Measurements from ENCODE around the gene MAML1. TPM values are rescaled to one million over a fixed set of nuclear protein-coding genes. Genes with fewer than 3 reads are reported as not detected.

Gene MAML1
- total RNA-seq, 1 experiment from 2014 or later: 42.2 TPM

GRCh38 chr5:179812997-179813607 lies 80.5 kb downstream of the MAML1 start (continued):
- TF ChIP-seq E2F5 (CRISPR knock-in tag; IDR thresholded peaks at IDR 0.05) (no peak), ZNF263 (CRISPR knock-in tag; IDR thresholded peaks at IDR 0.05; ENCODE audit: low read depth) (no peak), ATF1 (CRISPR knock-in tag; IDR thresholded peaks at IDR 0.05) (no peak), FOXP4 (CRISPR knock-in tag; IDR thresholded peaks at IDR 0.05) (no peak)

- ATAC-seq: no peak
- Mint-ChIP-seq H3K9me3 (no peaks in the 10 kb centered on the region), H3K36me3 (peaks cover 14% of the 10 kb centered on the region), H3K4me1 (peaks cover 34% of the 10 kb centered on the region), H3K27me3 (ENCODE audit: low read depth) (peaks cover 22% of the 10 kb centered on the region), H3K4me3 (no peak overlapping the region; the same call in 1 of the 2 replicates), H3K27ac (peak overlapping the region; percentile 67)
- CTCF ChIA-PET: interaction anchor here (0.9 to 1.1 kb wide), 3 partner anchors 11 to 161 kb away, joined by 3 read pairs; no protein-coding TSS in a partner anchor
- TF ChIP-seq ZNF281 (CRISPR knock-in tag; IDR thresholded peaks at IDR 0.05): no peak
- TF ChIP-seq PRDM15 (CRISPR knock-in tag; IDR thresholded peaks at IDR 0.05): peak; percentile 91
- no peak for TF ChIP-seq GRHL2 (CRISPR knock-in tag; IDR thresholded peaks at IDR 0.05; ENCODE audit: insufficient replicate concordance, severe bottlenecking)
- POLR2A ChIA-PET: interaction anchor here (0.6 kb wide), 1 partner anchor 711 kb away, joined by 3 read pairs; no protein-coding TSS in a partner anchor
- no peak for DNase-seq (ENCODE audit: low spot score)
Measured at GRCh38 chr5:179814090-179814489, 81.5 kb downstream of the MAML1 start.

- no peaks in the 10 kb centered on the region for H3K9me3 Mint-ChIP-seq
- DNase-seq (ENCODE audit: low spot score): no peak
- ATAC-seq: no peak
- peaks cover 43% of the 10 kb centered on the region for H3K4me1 Mint-ChIP-seq
- CTCF ChIA-PET: interaction anchor here (0.5 to 1.9 kb wide), 2 partner anchors 10 to 14 kb away, joined by 3 to 8 read pairs; no protein-coding TSS in a partner anchor
- no peak overlapping the region for H3K27ac Mint-ChIP-seq
- POLR2A ChIA-PET: interaction anchor here (0.7 to 1.0 kb wide), 2 partner anchors 9 to 14 kb away, joined by 3 read pairs; no protein-coding TSS in a partner anchor
- peaks cover 22% of the 10 kb centered on the region for H3K27me3 Mint-ChIP-seq (ENCODE audit: low read depth)
- H3K4me3 Mint-ChIP-seq: peak overlapping the region; percentile 56
- no peak for TF ChIP-seq ZNF263 (CRISPR knock-in tag; IDR thresholded peaks at IDR 0.05; ENCODE audit: low read depth)
- TF ChIP-seq ZSCAN18 (CRISPR knock-in tag; IDR thresholded peaks at IDR 0.05): no peak
- no peak for TF ChIP-seq MYBL2 (CRISPR knock-in tag; IDR thresholded peaks at IDR 0.05)
- TF ChIP-seq FOXP1 (CRISPR knock-in tag; IDR thresholded peaks at IDR 0.05; ENCODE audit: borderline replicate concordance): no peak
- TF ChIP-seq RORB (CRISPR knock-in tag; IDR thresholded peaks at IDR 0.05): no peak
- TF ChIP-seq ZNF317 (CRISPR knock-in tag; IDR thresholded peaks at IDR 0.05; ENCODE audit: borderline replicate concordance, low read depth): no peak
- no peak for TF ChIP-seq ZBTB21 (CRISPR knock-in tag; IDR thresholded peaks at IDR 0.05; ENCODE audit: borderline replicate concordance)
- TF ChIP-seq USF2 (CRISPR knock-in tag; IDR thresholded peaks at IDR 0.05): peak; percentile 30; the same call in 1 of the 2 replicates
- peaks cover 14% of the 10 kb centered on the region for H3K36me3 Mint-ChIP-seq
Measured at GRCh38 chr5:179815491-179816249, 83.0 kb downstream of the MAML1 start.

All from WTC11 (cell line).